ENCODE results near the gene PTPN18. TPM values are rescaled to one million over a fixed set of nuclear protein-coding genes. Genes with fewer than 3 reads are reported as not detected.

The PTPN18 gene
- total and polyA plus RNA-seq, 8 donors: 37.0 to 87.0 (median 43.3) TPM

DNA sequence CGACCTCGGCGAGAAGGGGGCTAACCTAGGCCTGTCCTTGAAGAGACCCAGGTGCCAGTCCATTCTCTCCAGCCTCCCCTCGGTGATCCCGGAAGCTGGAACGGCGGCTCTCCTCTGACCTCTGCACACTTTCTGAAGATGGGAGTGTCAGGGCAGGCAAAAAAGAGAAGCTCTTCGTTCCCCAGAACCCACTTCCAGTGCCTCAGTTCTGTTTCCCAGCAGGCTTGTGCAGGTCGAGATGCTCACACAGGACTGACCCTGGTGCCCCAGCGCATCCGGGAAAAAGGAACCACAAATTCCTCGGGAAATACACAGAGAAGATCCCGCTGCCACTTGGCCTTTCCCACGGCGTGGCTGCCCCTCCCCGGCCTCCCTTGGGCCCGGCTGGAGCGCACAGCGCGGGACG lies 681 bp upstream of the PTPN18 start:
- TF ChIP-seq, protein P1, sequence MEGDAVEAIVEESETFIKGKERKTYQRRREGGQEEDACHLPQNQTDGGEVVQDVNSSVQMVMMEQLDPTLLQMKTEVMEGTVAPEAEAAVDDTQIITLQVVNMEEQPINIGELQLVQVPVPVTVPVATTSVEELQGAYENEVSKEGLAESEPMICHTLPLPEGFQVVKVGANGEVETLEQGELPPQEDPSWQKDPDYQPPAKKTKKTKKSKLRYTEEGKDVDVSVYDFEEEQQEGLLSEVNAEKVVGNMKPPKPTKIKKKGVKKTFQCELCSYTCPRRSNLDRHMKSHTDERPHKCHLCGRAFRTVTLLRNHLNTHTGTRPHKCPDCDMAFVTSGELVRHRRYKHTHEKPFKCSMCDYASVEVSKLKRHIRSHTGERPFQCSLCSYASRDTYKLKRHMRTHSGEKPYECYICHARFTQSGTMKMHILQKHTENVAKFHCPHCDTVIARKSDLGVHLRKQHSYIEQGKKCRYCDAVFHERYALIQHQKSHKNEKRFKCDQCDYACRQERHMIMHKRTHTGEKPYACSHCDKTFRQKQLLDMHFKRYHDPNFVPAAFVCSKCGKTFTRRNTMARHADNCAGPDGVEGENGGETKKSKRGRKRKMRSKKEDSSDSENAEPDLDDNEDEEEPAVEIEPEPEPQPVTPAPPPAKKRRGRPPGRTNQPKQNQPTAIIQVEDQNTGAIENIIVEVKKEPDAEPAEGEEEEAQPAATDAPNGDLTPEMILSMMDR (IDR thresholded peaks at IDR 0.05): no peak
- Histone ChIP-seq H3K4me1 (peaks cover 0 to 24% (median 3%) of the 10 kb centered on the region in 3 donors), H3K27ac (peak overlapping the region; percentile 77 to 88 (median 84)), H3K36me3 (no peaks in the 10 kb centered on the region), H3K27me3 (no peaks in the 10 kb centered on the region), H3K4me3 (peak overlapping the region; percentile 67 to 95 (median 78)), H3K9me3 (no peaks in the 10 kb centered on the region)
- FAIRE-seq: no peak
- peak; percentile 3 to 17 (median 6) for ATAC-seq
- DNase-seq: no peak
- 5% methylated on average over 18 to 21 of the region's 21 CpGs for WGBS, 2 donors
- intact Hi-C loops (cut with DNase I): no loop called here

DNA sequence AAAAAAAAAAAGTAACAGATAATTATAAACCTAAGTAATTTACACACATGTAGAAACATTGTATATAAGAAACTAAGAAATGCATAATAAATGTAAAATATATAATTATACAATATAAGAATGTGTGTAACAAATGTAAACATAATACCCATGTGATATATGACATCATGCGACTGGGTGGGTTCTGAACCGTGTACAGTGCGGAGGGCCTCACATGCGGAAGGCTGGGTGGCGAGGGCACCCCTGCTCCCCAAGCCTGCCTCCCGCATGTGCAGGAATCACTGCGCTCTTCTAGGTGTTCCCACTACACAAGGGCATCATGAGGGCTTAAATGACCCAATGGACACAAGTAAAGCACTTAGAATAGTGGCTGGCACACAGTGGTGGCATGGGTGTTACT lies 2.0 kb downstream of the PTPN18 start:
- ATAC-seq (no peak), FAIRE-seq (no peak), DNase-seq (no peak)
- 94 to 97% methylated on average over 7 of the region's 7 CpGs for WGBS, 2 donors
- Histone ChIP-seq H3K9me3 (no peaks in the 10 kb centered on the region), H3K27ac (no peak overlapping the region), H3K4me1 (peaks cover 0 to 18% (median 3%) of the 10 kb centered on the region in 3 donors), H3K4me3 (no peak overlapping the region), H3K36me3 (no peaks in the 10 kb centered on the region), H3K27me3 (no peaks in the 10 kb centered on the region)
- intact Hi-C loops (cut with DNase I): no loop called here
- TF ChIP-seq, protein P1 (IDR thresholded peaks at IDR 0.05): no peak

DNA sequence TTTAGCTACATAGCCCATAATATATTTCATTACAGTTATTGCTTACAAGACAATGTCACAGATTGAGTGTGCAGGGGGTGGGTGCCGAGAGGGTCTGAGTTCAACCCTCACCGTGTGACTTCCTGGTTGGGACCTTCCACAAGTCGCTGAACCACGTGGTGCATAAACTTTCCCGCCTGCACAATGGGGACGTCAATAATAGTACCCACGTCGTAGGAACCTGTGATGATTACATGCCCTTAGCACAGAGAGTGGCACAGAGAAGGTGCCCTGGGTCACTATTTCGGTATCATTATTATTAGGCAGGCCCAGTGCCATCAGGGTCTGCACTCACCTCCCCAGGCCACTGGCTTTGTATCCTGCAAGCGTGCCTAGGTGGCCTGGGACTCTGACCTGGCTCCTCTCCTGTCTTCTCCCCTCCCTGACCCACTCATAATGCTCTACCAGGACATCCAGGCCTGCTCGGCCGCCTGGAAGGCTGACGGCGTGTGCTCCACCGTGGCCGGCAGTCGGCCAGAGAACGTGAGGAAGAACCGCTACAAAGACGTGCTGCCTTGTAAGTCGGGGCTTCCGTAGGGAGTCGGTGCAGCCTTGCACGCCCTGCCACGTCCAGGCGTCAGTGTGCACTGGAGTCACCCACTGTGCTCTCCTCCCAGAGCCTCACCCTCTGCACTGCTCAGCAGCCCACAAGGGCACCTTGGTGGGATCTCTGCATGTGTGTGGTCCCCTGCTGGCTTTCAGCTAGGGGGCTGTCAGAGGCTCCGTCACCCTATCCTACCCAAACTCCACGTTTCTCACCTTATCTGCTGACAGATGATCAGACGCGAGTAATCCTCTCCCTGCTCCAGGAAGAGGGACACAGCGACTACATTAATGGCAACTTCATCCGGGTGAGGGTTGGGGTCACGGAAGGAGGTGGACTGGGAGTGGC lies 2.8 kb downstream of the PTPN18 start:
- no peak for DNase-seq
- Histone ChIP-seq H3K27ac (no peak overlapping the region), H3K9me3 (no peaks in the 10 kb centered on the region), H3K4me3 (no peak overlapping the region), H3K4me1 (peaks cover 0 to 12% (median 3%) of the 10 kb centered on the region in 3 donors), H3K27me3 (no peaks in the 10 kb centered on the region), H3K36me3 (no peaks in the 10 kb centered on the region)
- TF ChIP-seq, protein P1 (IDR thresholded peaks at IDR 0.05): no peak
- no peak for FAIRE-seq
- 93 to 94% methylated on average over 33 of the region's 33 CpGs for WGBS, 2 donors
- intact Hi-C loops (cut with DNase I): no loop called here
- ATAC-seq: no peak

DNA sequence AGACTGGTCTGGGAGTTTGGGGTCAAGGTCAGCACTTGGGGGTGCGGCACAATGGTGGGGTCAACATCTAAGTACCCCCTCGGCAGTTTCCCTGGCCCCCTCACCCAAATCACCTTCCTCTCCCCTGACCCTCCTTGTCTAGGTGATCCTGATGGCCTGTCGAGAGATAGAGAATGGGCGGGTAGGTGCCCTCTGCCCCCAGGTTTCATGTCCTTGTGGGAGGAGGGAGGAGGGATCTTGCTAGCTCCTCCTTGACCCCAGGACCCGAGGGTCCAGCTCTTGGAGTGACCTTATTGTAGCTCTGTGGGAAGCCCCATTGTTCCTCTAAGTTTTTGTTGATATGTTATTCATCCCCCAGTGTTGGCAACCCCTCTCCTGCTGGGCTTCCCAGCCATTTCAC lies 3.6 kb downstream of the PTPN18 start:
- H3K9me3 ChIP-seq: no peaks in the 10 kb centered on the region
- TF ChIP-seq, protein P1 (IDR thresholded peaks at IDR 0.05): no peak
- FAIRE-seq (no peak), ATAC-seq (no peak), DNase-seq (no peak)
- no peaks in the 10 kb centered on the region for H3K36me3 ChIP-seq
- no peaks in the 10 kb centered on the region for H3K27me3 ChIP-seq
- no peak overlapping the region for H3K4me3 ChIP-seq
- WGBS, 2 donors: 78 to 87% methylated on average over 5 of the region's 5 CpGs
- H3K4me1 ChIP-seq: peaks cover 0 to 8% (median 0%) of the 10 kb centered on the region in 3 donors
- intact Hi-C loops (cut with DNase I): no loop called here
- no peak overlapping the region for H3K27ac ChIP-seq

DNA sequence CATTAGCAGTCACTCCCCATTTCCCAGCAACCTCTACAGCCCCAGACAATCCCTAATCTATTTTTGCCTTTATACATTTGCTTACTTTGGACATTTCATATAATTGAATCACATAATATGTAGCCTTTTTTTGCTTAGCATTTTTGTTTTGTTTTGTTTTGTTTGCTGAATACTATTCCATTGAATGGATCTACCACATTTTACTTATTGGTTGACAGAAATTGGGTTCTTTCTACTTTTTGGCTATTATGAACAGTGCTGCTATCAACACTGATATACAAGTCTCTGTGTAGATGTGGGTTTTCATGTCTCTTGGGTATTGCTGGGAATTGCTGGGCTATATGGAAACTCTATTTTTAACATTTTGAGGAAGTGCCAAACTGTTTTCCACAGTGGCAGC lies 7.6 kb downstream of the PTPN18 start:
- H3K27me3 ChIP-seq: no peaks in the 10 kb centered on the region
- no peaks in the 10 kb centered on the region for H3K4me1 ChIP-seq
- intact Hi-C loops (cut with DNase I): no loop called here
- H3K9me3 ChIP-seq: no peaks in the 10 kb centered on the region
- ATAC-seq: no peak
- H3K4me3 ChIP-seq: no peak overlapping the region
- FAIRE-seq: no peak
- TF ChIP-seq, protein P1 (IDR thresholded peaks at IDR 0.05): no peak
- no peak overlapping the region for H3K27ac ChIP-seq
- no peaks in the 10 kb centered on the region for H3K36me3 ChIP-seq
- DNase-seq: no peak
